NCI-H2171 (cell line): ENCODE measurements around the gene HAUS7.
"Not testable (repeated sequence)": the region's sequence is repeated elsewhere in the genome, so short reads cannot be mapped to it uniquely, and the experiment has no call there.

ENCODE experiments used
- DNase-seq: peaks from one replicate; lab custom pipeline; 2025; lab: John Stamatoyannopoulos, UW

The HAUS7 gene

GRCh38 chrX:153408871-153409351 lies 61.5 kb downstream of the HAUS7 start:
- DNase-seq, result no peak

- DNase-seq, result no peak
Measured at GRCh38 chrX:153408221-153408721, 62.1 kb downstream of the HAUS7 start.

- DNase-seq, result no peak
Measured at GRCh38 chrX:153407736-153408135, 62.6 kb downstream of the HAUS7 start.

- no peak for DNase-seq
Measured at GRCh38 chrX:153406903-153407302, 63.5 kb downstream of the HAUS7 start.

- no peak for DNase-seq
Measured at GRCh38 chrX:153406011-153406410, 64.4 kb downstream of the HAUS7 start.

GRCh38 chrX:153405426-153405825 lies 65.0 kb downstream of the HAUS7 start:
- DNase-seq, result no peak

- DNase-seq, result not testable (repeated sequence)
Measured at GRCh38 chrX:153404333-153404732, 66.0 kb downstream of the HAUS7 start.

GRCh38 chrX:153401133-153401764 lies 69.1 kb downstream of the HAUS7 start, which contains the start of gene PNMA6E:
TSS of gene PNMA6E (minus strand) at chrX:153401350. CDS start at chrX:153398849, 2,501 bp downstream.
- DNase-seq, result no peak

- no peak for DNase-seq
Measured at GRCh38 chrX:153400146-153401132, 69.9 kb downstream of the HAUS7 start.

GRCh38 chrX:153398275-153398960 lies 72.0 kb downstream of the HAUS7 start:
- no peak for DNase-seq
